HG02981 (cell line): ENCODE measurements around the gene LRIG2.
"Not testable (repeated sequence)": the region's sequence is repeated elsewhere in the genome, so short reads cannot be mapped to it uniquely, and the experiment has no call there.

Source experiments
- ATAC-seq: cut with Tn5 transposase; IDR thresholded peaks from one replicate; pipeline ENCODE4 v1.9.1; 2021; ENCODE audit warnings: mild to moderate bottlenecking, moderate library complexity; ENCODE audit not compliant: unreplicated experiment

Gene LRIG2, protein sequence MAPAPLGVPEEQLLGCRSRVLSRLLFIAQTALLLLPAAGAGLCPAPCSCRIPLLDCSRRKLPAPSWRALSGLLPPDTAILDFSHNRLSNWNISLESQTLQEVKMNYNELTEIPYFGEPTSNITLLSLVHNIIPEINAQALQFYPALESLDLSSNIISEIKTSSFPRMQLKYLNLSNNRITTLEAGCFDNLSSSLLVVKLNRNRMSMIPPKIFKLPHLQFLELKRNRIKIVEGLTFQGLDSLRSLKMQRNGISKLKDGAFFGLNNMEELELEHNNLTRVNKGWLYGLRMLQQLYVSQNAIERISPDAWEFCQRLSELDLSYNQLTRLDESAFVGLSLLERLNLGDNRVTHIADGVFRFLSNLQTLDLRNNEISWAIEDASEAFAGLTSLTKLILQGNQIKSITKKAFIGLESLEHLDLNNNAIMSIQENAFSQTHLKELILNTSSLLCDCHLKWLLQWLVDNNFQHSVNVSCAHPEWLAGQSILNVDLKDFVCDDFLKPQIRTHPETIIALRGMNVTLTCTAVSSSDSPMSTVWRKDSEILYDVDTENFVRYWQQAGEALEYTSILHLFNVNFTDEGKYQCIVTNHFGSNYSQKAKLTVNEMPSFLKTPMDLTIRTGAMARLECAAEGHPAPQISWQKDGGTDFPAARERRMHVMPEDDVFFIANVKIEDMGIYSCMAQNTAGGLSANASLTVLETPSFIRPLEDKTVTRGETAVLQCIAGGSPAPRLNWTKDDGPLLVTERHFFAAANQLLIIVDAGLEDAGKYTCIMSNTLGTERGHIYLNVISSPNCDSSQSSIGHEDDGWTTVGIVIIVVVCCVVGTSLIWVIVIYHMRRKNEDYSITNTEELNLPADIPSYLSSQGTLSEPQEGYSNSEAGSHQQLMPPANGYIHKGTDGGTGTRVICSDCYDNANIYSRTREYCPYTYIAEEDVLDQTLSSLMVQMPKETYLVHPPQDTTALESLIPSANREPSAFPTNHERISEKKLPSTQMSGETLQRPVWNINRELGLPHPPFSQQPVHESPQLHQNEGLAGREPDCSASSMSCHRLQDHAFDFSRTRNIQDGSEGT

GRCh38 chr1:113072757-113073478, at the start of gene LRIG2:
LRIG2 (plus strand) TSS chr1:113073198; CDS start chr1:113073407, 209 bp downstream.
- ATAC-seq, result peak; percentile 96

- not testable (repeated sequence) for ATAC-seq
Measured at GRCh38 chr1:113023316-113023715, 49.7 kb upstream of the LRIG2 start.

DNA sequence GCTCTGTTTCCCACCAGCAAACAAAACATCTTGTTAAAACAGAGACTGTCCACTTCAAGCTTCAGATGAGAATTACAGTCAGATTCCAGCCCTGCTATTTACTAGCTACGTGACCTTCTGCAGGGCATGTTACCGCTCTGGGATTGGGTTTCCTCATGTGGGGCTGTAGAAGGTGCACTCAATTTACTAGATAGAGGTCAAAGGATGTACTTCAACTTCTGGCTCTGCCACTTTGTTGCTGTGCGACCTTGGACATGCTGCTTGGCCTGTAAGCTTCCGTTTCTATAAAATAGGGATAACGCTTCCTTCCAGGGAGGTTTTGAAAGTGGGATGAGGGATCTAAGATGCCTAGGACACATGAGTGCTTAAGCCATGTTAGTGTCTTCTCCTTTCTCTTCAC, 46.0 kb upstream of the LRIG2 start:
- ATAC-seq, result no peak

- no peak for ATAC-seq
Measured at GRCh38 chr1:113027449-113027848, 45.5 kb upstream of the LRIG2 start.

DNA sequence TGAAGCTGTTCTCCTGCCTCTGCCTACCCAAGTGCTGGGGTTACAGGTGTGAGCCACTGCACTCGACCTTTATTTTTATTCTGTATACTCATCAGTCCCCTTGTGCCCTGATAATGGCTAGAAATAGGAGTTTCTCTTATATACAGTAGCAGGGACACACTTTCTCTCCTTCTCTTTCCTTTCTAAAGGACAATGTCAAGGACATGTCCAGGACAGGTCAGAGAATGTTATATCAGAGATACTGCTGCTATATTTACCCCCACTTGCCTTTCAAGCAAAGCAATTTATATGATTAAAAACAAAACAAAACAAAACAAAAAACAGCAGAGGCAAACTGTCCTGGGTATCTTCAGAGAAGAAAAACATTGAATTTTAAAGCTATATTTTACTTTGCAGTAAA, 43.2 kb upstream of the LRIG2 start:
- no peak for ATAC-seq

DNA sequence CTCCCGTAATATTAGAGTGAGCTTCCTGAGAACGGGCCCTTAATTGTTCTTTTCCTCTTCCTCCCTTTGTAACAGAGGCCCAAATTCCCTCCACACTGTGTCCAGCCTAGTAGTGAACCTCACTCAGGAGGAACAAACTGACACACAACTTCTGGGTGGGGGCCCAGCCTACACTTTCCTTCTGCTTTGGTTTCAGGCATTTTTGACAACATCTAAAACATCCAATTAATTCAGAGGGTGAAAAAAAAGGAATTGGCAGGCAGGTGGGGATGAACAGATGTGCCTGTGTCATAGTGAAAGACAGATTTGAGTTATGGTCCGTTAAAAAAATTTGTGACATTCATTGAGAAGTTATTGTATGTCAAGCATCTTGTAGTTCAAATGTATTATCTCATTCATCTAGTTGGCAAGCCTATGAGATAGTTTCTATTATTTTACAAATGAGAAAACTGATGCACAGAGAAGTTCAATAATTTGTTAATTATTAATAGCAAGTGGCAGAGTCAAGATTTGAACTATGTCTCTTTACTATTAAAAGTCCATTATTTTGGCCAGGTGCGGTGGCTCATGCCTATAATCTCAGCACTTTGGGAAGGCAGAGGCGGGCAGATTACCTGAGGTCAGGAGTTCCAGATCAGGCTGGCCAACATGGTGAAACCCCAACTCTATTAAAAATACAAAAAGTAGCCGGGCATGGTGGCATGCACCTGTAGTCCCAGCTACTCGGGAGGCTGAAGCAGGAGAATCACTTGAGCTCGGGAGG, 41.6 kb upstream of the LRIG2 start:
- peak; percentile 64 for ATAC-seq

- no peak for ATAC-seq
Measured at GRCh38 chr1:113035086-113035485, 37.9 kb upstream of the LRIG2 start.

DNA sequence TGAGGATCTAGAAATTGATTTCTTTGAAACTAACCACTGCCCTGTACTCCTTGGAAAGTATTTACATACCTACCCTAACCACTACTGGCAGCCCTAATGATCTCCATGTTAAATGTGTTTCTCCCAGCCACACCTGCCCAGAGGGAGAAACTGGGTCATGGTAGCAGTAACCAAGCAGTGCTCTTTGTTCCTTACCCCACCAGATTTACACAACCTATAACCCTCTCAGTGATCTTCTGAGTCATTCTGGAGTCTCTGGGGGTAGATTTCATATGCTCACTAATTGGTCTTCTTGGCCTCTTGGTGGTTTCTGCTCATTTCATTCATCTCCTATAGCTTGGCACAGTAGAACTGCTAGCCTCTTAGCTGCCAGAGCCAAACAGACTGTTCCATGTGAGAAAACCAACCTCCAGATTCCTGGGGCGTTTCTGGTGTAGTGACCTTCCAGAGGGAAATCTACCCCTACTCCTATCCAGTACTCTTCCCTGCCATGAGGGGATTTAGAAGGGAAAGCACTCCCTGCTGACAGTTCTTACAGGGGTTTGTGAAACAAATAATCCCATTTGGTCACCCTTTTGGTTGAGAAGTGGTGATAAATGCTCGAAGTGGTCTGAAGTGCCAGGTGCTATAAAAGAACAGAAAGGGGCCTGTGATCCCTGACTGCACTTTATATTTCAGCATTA, 36.2 kb upstream of the LRIG2 start:
- peak; percentile 73 for ATAC-seq

GRCh38 chr1:113040041-113040440, 33.0 kb upstream of the LRIG2 start:
- ATAC-seq, result no peak

DNA sequence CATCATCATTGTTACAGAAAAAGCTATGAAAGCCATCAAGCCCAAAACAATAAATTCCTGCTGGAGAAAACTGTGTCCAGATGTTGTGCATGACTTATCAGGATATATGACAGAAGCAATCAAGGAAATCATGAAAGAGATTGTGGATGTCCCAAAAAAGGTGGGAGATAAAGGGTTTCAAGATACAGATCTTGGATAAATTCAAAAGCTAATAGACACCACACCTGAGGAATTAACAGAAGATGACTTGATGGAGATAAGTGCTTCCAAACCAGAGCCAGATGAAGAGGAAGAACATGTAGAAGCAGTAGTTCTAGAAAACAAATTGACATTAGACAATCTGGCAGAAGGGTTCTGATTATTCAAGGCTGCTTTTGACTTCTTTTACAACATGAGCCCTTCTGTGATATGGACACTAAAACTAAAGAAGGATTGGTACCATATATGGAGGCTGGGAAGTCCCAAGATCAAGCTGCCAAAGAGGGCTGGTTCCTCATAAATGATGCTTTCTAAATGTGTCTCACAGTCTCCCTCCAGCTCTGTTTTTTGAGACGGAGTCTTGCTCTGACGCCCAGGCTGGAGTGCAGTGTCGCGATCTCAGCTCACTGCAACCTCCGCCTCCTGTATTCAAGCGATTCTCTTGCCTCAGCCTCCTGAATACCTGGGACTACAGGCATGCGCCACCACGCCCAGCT, 32.1 kb upstream of the LRIG2 start:
- ATAC-seq, result no peak

DNA sequence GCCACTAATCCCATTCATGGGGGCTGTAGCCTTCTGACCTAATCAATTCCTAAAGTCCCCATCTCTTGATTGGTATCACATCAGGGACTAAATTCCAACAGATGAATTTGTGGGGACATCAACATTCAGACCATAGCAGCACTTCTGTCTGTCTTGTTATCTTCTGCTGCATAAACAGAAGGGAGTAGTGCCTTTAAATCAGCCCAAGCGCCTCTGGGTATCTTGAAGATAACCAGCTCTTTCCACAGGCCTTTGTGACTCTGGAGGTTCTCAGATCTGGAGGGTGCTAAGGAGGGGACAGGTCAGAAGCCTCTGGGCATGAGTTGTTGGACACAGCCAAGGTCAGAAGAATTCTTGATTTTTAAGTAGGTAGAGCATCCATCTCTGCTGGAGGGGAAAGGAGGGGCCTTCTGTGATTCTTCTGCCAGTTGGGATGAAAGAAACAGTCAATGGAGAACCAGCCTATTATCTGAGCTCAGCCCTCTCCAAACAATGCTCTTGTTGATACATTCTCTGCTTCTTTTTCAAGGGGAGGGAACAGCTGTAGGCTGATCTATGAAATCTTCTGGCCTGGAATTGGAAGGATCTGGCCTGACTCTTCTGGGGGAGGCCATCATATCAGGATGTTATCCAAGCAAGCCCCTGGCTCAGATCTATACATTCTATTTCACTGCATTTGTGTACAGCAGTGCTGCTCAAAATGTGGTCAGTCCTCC, 31.3 kb upstream of the LRIG2 start:
- no peak for ATAC-seq

GRCh38 chr1:113042285-113043143, 30.5 kb upstream of the LRIG2 start:
- peak; percentile 66 for ATAC-seq

- ATAC-seq, result not testable (repeated sequence)
Measured at GRCh38 chr1:113043144-113043488, 29.9 kb upstream of the LRIG2 start.

GRCh38 chr1:113046569-113046968, 26.4 kb upstream of the LRIG2 start:
- no peak for ATAC-seq

- ATAC-seq, result no peak
Measured at GRCh38 chr1:113048064-113048463, 24.9 kb upstream of the LRIG2 start.

DNA sequence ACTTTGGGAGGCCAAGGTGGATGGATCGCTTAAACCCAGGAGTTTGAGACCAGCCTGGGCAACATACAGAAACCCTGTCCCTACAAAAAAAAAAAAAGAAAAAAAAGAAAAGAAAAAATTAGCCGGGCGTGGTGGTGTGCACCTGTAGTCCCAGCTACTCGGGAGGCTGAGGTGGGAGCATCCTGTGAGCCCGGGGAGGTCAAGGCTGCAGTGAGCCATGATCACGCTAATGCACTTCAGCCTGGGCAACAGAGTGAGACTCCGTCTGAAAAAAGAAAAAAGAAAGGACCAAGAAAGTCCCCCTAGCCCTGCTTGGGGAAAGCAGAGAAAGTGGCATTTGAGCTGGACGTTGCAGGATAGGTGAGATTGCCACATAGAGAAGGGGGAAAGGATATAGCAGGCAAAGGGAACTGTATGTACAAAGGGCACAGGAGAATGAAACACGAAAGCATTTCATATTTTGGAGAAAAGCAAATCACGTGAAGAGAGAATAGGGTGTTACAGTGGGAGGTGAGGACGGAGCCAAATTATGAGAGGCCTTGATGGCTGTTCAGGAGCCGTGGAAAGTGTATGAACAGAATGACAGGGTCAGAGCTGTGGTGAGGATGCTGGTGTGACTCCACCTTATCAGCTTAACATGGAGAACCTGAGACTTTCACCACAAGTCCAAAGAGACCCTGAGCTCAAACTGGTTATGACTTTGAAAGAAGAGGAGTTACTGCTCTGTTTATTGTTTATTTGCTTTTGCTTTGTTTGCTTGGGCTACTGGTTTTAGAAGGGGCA, 19.5 kb upstream of the LRIG2 start:
- ATAC-seq, result no peak

- ATAC-seq, result no peak
Measured at GRCh38 chr1:113055570-113055969, 17.4 kb upstream of the LRIG2 start.
